NOMO-1 treated with dmso at 0.1 percent for 144 hours (cell line): Measurements from ENCODE around the gene ZNF256.
A peak's percentile ranks its signal among the peaks of the same experiment; 100 is the strongest.

Experiments
- DNase-seq: peaks from one replicate; lab custom pipeline; 2025; ENCODE audit not compliant: unreplicated experiment; lab: John Stamatoyannopoulos, UW

Gene ZNF256

GRCh38 chr19:57947419-57948134 lies at the start of gene ZNF256:
Gene ZNF256 (minus strand): TSS chr19:57947706. CDS start chr19:57947474, 232 bp downstream.
- DNase-seq: peak; percentile 76

- no peak for DNase-seq
Observed at GRCh38 chr19:57992841-57993240, 45.3 kb upstream of the ZNF256 start.

- no peak for DNase-seq
Observed at GRCh38 chr19:57978586-57979289, 31.2 kb upstream of the ZNF256 start.

GRCh38 chr19:57974434-57974833 lies 26.9 kb upstream of the ZNF256 start, which contains the start of gene C19orf18:
Gene C19orf18 (minus strand): TSS chr19:57974534. CDS start chr19:57974432, 102 bp downstream.
- DNase-seq: no peak

- no peak for DNase-seq
Observed at GRCh38 chr19:57964761-57965160, 17.3 kb upstream of the ZNF256 start.

GRCh38 chr19:57961785-57962184 lies 14.3 kb upstream of the ZNF256 start:
- DNase-seq: no peak

GRCh38 chr19:57954996-57955395 lies 7.5 kb upstream of the ZNF256 start:
- DNase-seq: no peak

- no peak for DNase-seq
Observed at GRCh38 chr19:57949702-57950101, 2.2 kb upstream of the ZNF256 start.

GRCh38 chr19:57949296-57949695 lies 1.8 kb upstream of the ZNF256 start:
- DNase-seq: no peak

- DNase-seq: no peak
Observed at GRCh38 chr19:57947088-57947418, 453 bp downstream of the ZNF256 start.

- DNase-seq: no peak
Observed at GRCh38 chr19:57946316-57946715, 1.2 kb downstream of the ZNF256 start.

- DNase-seq: no peak
Observed at GRCh38 chr19:57941593-57941992, 5.9 kb downstream of the ZNF256 start.

GRCh38 chr19:57935731-57936130 lies 11.8 kb downstream of the ZNF256 start:
- DNase-seq: no peak

- DNase-seq: no peak
Observed at GRCh38 chr19:57934820-57935665, 12.5 kb downstream of the ZNF256 start, which contains the start of gene ZNF418. Gene ZNF418 (minus strand): TSS chr19:57935402. CDS start chr19:57933822, 1,580 bp downstream.

- DNase-seq: no peak
Observed at GRCh38 chr19:57927587-57927986, 19.9 kb downstream of the ZNF256 start.

GRCh38 chr19:57916168-57916995 lies 31.1 kb downstream of the ZNF256 start, which contains the start of gene ZNF417:
Gene ZNF417 (minus strand): TSS chr19:57916592. CDS start chr19:57916411, 181 bp downstream.
- peak; percentile 94 for DNase-seq

GRCh38 chr19:57914531-57914930 lies 33.0 kb downstream of the ZNF256 start:
- DNase-seq: no peak

- DNase-seq: no peak
Observed at GRCh38 chr19:57907394-57907793, 40.1 kb downstream of the ZNF256 start.

GRCh38 chr19:57905258-57905657 lies 42.2 kb downstream of the ZNF256 start:
- no peak for DNase-seq

GRCh38 chr19:57903618-57904184 lies 43.8 kb downstream of the ZNF256 start:
- no peak for DNase-seq
